ENCODE measurements around the gene RHOU.

GRCh38 chr1:228785366-228786330, 50.4 kb downstream of the RHOU start:
- TF ChIP-seq CTCF (IDR thresholded peaks at IDR 0.05; ENCODE audit: low read depth, low read length) (no peak), EZH2phosphoT487 (IDR thresholded peaks at IDR 0.05; ENCODE audit: low read depth) (no peak)

Measured in OCI-LY3 (cell line).